GM18499 (cell line): ENCODE measurements around the gene TFDP2.
"Not testable (repeated sequence)": the region's sequence is repeated elsewhere in the genome, so short reads cannot be mapped to it uniquely, and the experiment has no call there.

ENCODE experiments used
- ATAC-seq: cut with Tn5 transposase; IDR thresholded peaks from one replicate; pipeline ENCODE4 v1.9.1; 2021; ENCODE audit warnings: moderate number of reproducible peaks; ENCODE audit not compliant: insufficient read depth, unreplicated experiment

TFDP2 gene

DNA sequence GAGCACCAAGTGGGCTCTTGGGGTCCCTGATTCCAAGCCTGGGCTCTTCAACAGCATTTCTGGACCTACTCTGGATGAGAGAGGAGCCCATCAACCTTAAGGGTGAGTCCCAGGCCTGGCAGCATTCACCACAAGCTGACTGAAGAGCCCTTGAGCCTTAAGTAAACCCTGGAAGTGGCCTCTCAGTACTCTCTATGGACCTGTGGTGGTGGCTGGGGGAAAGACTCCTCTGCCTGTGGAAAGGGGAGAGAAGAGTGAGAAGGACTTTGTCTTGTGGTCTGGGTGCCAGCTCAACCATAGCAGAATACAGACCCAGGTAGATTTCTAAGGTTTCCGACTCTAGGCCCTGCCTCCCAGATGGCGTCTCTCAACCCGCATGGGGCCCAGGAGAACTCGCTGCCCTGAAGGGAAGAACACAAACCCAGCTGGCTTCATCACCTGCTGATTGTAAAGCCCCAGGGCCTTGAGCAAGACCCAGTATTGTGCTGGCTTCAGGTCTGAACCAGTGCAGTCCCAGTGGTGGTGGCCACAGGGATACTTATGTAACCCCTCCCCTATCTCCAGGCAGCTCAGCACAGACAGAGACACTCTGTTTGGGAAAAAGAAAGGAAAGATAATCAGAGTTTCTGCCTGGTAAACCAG lies 71.4 kb downstream of the TFDP2 start:
- no peak for ATAC-seq

DNA sequence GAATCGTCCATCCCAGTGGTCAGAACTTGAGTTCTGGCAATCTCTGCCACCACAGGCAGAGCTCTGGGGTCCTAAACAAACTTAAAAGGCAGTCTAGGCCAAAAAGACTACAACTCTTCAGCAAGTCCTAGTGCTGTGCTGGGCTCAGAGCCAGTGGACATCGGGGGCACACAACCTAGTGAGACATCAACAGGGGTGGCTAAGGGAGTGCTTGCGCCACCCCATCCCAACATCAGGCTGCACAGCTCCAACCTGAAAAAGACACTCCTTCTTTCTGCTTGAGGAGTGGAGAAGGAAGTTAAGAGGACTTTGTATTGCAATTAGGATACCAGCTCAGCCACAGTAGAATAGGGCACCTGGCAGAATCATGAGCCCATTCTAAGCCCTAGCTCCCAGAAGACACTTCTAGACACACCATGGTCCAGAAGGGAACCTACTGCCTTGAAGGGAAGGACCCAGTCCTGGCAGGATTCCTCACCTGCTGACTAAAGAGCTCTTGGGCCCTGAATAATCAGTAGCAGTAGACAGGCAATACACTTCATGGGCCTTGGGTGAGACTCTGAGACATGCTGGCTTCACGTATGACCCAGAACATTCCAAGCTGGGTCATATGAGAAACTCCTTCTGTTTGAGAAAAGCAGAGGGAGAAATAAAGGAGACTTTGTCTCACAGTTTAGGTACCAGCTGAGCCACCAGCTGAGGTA lies 72.0 kb downstream of the TFDP2 start:
- ATAC-seq: no peak

DNA sequence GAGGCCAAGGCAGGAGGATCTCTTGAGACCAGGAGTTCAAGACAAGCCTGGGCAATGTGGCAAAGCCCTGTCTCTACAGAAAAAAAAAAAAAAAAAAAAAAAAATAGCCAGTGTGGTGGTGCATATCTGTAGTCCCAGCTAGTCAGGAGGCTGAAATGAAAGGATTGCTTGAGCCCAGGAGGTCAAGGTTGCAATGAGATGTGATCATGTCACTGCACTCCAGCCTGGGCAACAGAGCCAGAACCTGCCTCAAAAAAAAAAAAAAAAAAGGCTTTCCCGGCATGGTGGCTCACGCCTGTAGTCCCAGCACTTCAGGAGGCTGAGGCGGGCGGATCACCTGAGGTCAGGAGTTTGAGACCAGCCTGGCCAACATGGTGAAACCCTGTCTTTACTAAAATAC lies 73.7 kb downstream of the TFDP2 start:
- ATAC-seq: not testable (repeated sequence)

GRCh38 chr3:142072816-142073215 lies 76.5 kb downstream of the TFDP2 start:
- ATAC-seq: no peak

- no peak for ATAC-seq
These were observed 83.4 kb downstream of the TFDP2 start for GRCh38 chr3:142065932-142066331.

DNA sequence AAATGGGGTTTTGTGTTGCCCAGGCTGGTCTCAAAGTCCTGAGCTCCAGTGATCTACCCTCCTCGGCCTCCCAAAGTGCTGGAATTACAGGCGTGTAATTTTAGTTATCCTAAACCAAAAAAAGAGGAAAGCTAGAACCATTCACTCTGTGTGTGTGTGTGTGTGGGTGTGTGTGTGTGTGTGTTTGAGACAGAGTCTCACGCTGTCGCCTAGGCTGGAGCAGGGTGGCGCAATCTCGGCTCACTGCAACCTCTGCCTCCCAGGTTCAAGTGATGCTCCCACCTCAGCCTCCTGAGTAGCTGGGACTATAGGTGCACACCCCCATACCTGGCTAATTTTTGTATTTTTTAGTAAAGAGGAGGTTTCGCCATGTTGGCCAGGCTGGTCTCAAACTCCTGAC lies 84.0 kb downstream of the TFDP2 start:
- ATAC-seq: no peak

- ATAC-seq: no peak
These were observed 84.9 kb downstream of the TFDP2 start for GRCh38 chr3:142064454-142064853.

- no peak for ATAC-seq
These were observed 92.0 kb downstream of the TFDP2 start for GRCh38 chr3:142057331-142057725.

- no peak for ATAC-seq
These were observed 92.6 kb downstream of the TFDP2 start for GRCh38 chr3:142056656-142057330.

DNA sequence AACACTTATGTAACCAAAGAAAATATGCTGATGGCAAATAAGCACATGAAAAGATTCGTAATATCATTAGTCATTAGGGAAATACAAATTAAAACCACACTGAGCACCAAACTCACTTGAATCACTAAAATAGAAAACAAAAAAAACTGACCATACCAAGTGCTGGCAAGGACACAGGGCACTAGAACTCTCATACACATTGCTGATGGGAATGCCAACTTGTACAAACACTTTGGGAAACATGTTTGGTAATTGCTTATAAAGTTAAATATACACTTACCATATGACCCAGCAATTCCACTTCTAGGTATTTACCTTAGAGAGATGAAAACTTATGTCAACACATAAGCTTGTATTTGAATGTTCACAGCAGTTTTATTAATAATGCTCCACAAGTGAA lies 95.5 kb downstream of the TFDP2 start:
- no peak for ATAC-seq

GRCh38 chr3:142053244-142053643 lies 96.1 kb downstream of the TFDP2 start:
- ATAC-seq: no peak

- ATAC-seq: no peak
These were observed 98.0 kb downstream of the TFDP2 start for GRCh38 chr3:142051351-142051750.

DNA sequence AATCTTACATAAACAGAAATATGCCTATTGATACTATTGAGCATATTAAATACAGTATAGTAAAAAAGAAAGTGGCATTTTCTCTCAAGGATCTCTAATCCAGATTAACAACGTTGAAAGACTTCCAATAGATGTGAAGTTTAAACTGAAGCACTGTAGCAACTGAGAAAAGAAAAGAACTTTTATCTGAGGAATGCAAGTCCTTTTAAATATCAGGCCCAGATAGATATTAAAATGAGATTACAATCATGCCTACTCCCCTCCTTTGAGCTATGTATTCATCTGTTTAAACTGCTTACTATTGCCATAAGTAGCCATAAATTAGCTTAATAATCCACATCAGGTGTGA lies 102.3 kb downstream of the TFDP2 start:
- ATAC-seq: no peak

DNA sequence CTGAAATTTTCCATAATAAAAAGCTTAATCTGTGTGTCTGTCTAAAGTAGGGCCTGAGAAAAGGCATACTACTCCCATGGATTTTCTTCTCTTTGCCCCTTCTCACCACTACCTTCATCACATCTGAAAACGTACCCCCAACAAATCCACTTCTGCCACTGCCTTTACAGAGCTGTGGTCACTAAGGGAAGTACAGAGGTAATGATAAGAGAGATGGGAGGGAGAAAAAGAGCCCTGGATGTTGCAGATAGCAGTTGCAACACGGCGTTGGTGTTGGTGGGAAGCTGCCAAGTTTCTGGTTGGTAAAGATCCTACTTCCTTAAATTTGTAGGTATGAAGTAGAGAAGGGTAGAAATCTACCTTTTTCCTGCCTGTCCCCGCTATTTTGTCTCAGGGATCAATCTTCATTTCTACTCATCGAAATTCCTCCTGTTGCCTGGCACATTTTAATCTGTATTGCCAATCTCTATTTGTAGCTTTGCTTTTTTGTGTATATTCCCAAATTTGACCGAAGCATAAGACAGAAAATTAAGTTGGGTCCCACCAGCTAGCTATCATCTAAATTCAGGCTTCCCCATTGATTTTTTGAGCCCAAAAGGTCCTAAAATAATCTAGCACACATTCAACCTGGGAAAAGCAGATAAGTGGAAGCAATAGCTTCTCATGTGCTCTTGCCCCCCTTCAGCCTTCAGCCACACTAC lies 102.9 kb downstream of the TFDP2 start:
- no peak for ATAC-seq

GRCh38 chr3:142040941-142041491 lies 108.3 kb downstream of the TFDP2 start:
- no peak for ATAC-seq

DNA sequence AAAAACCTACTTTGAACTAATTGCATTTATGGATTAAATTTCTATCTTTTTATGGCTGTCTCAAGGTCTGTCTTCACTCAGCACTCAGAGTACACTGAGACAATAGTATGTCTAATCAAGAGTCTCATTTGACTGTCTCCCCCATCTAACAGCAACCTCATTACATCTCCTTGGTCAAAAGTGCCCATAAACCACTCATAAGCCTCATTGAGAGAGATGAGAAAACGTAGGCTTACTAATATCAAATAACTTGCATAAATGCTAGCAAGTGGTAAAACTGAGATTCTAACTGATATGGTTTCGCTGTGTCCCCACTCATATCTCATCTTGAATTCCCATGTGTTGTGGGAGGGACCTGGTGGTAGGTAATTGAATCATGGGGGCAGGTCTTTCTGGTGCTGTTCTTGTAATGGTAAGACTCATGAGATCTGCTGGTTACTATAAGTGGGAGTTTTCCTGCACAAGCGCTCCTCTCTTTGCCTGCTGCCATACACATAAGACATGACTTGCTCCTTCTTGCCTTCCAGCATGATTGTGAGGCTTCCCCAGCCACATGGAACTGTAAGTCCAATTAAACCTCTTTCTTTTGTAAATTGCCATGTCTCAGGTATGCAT lies 113.9 kb downstream of the TFDP2 start:
- ATAC-seq: no peak

GRCh38 chr3:142033292-142033691 lies 116.1 kb downstream of the TFDP2 start:
- no peak for ATAC-seq

- ATAC-seq: no peak
These were observed 117.8 kb downstream of the TFDP2 start for GRCh38 chr3:142031575-142031974.

GRCh38 chr3:142029791-142030190 lies 119.6 kb downstream of the TFDP2 start:
- no peak for ATAC-seq

GRCh38 chr3:142029052-142029642 lies 120.2 kb downstream of the TFDP2 start:
- ATAC-seq: no peak
